ENCODE measurements around the gene ZNF91.
"Not testable (repeated sequence)": the region's sequence is repeated elsewhere in the genome, so short reads cannot be mapped to it uniquely, and the experiment has no call there.

ZNF91 gene

GRCh38 chr19:23309926-23310325, 85.3 kb downstream of the ZNF91 start:
- H3K27ac ChIP-seq, result no peak overlapping the region
- H3K36me3 ChIP-seq (replicated peaks), result no peaks in the 10 kb centered on the region
- DNase-seq, result no peak
- H3K4me3 ChIP-seq (ENCODE audit: low read depth, low read length), result no peak overlapping the region
- no peak for TF ChIP-seq CTCF (IDR thresholded peaks at IDR 0.05; ENCODE audit: low read depth, low read length, missing control alignments)
- H3K27me3 ChIP-seq (replicated peaks), result no peaks in the 10 kb centered on the region
- in situ Hi-C loops (cut with HindIII; ENCODE audit: low pct_ligation_motif_present, low sequenced_read_pairs), result no loop called here

GRCh38 chr19:23305555-23305954, 89.7 kb downstream of the ZNF91 start:
- in situ Hi-C loops (cut with HindIII; ENCODE audit: low pct_ligation_motif_present, low sequenced_read_pairs), result no loop called here
- H3K27ac ChIP-seq, result no peak overlapping the region
- no peaks in the 10 kb centered on the region for H3K36me3 ChIP-seq (replicated peaks)
- no peak for TF ChIP-seq CTCF (IDR thresholded peaks at IDR 0.05; ENCODE audit: low read depth, low read length, missing control alignments)
- H3K4me3 ChIP-seq (ENCODE audit: low read depth, low read length), result no peak overlapping the region
- H3K27me3 ChIP-seq (replicated peaks), result no peaks in the 10 kb centered on the region
- DNase-seq, result no peak

- H3K27ac ChIP-seq, result no peak overlapping the region
- no peaks in the 10 kb centered on the region for H3K27me3 ChIP-seq (replicated peaks)
- DNase-seq, result no peak
- TF ChIP-seq CTCF (IDR thresholded peaks at IDR 0.05; ENCODE audit: low read depth, low read length, missing control alignments), result no peak
- in situ Hi-C loops (cut with HindIII; ENCODE audit: low pct_ligation_motif_present, low sequenced_read_pairs), result no loop called here
- no peak overlapping the region for H3K4me3 ChIP-seq (ENCODE audit: low read depth, low read length)
- H3K36me3 ChIP-seq (replicated peaks), result no peaks in the 10 kb centered on the region
These were observed 91.0 kb downstream of the ZNF91 start for GRCh38 chr19:23304238-23304637.

GRCh38 chr19:23294141-23294540, 101.1 kb downstream of the ZNF91 start:
- Histone ChIP-seq H3K27ac (no peak overlapping the region), H3K4me3 (ENCODE audit: low read depth, low read length) (no peak overlapping the region), H3K36me3 (replicated peaks) (no peaks in the 10 kb centered on the region), H3K27me3 (replicated peaks) (no peaks in the 10 kb centered on the region)
- no peak for DNase-seq
- in situ Hi-C loops (cut with HindIII; ENCODE audit: low pct_ligation_motif_present, low sequenced_read_pairs), result no loop called here
- TF ChIP-seq CTCF (IDR thresholded peaks at IDR 0.05; ENCODE audit: low read depth, low read length, missing control alignments), result no peak

- H3K27ac ChIP-seq; H3K4me3 ChIP-seq (ENCODE audit: low read depth, low read length); in situ Hi-C loops (cut with HindIII; ENCODE audit: low pct_ligation_motif_present, low sequenced_read_pairs); H3K36me3 ChIP-seq (replicated peaks); H3K27me3 ChIP-seq (replicated peaks); DNase-seq: not testable (repeated sequence)
These were observed 105.3 kb downstream of the ZNF91 start for GRCh38 chr19:23289966-23290365.
